ENCODE data around the gene GRIN2A. TPM values are rescaled to one million over a fixed set of nuclear protein-coding genes. Genes with fewer than 3 reads are reported as not detected.

GRIN2A gene
- total and polyA plus RNA-seq, 2 donors (not counting 3 experiments of a cell fraction or from before 2014, with no cell fraction given): not detected

DNA sequence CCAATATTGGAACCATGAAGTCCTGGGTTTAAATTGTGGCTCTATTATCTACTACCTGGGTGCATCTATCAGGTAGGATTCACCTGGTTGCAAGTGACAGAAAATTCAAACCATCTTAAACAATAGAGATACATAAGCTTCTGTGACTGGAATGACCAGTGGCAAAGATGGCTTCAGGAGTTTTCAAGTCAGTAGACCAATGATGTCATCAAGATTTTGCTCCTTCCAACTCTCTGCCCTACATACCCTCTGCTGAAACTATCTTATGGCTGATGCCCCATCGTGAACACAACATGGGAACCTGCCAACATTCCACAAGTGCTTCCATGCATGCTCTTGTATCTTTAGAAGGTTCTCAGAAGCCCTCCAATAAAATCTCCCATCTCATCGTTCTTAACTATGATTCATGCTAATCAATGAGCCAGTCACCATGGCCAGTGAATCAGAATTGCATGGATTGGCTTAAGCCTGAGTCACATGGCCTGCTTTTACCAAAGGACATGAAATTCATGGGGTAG lies 180.9 kb downstream of the GRIN2A start:
- no peak overlapping the region for H3K4me2 ChIP-seq (ENCODE audit: insufficient read depth, low read length)
- CTCF ChIA-PET: no interaction called here
- FAIRE-seq: no peak

More for the DNA sequence above, 180.9 kb downstream of the GRIN2A start:
- Histone ChIP-seq H3K9ac (replicated peaks; ENCODE audit: extremely low read depth, insufficient read depth, low read length) (no peak overlapping the region), H3K9me3 (replicated peaks; ENCODE audit: control insufficient read depth, insufficient read depth, low read length) (peaks cover 3% of the 10 kb centered on the region), H3K79me2 (ENCODE audit: control insufficient read depth, insufficient read depth, low read length) (no peaks in the 10 kb centered on the region), H3K4me3 (replicated peaks in 1 of 3; ENCODE audit: insufficient read depth in 1 of 3, low read depth in 1 of 3, low read length in 3 of 3) (no peak overlapping the region), H3K27ac (ENCODE audit: insufficient read depth, low read depth, low read length) (no peak overlapping the region), H4K20me1 (replicated peaks; ENCODE audit: control insufficient read depth, extremely low read depth, insufficient read depth, low read length) (no peaks in the 10 kb centered on the region), H2AFZ (ENCODE audit: low read depth, low read length) (no peak overlapping the region), H3K27me3 (ENCODE audit: control insufficient read depth in 2 of 2, insufficient read depth in 2 of 2, low read length in 2 of 2) (no peaks in the 10 kb centered on the region), H3K36me3 (ENCODE audit: control insufficient read depth in 2 of 2, extremely low read depth in 1 of 2, insufficient read depth in 2 of 2, low read length in 2 of 2) (no peaks in the 10 kb centered on the region), H3K4me1 (ENCODE audit: control insufficient read depth, extremely low read depth, insufficient read depth, low read length) (no peaks in the 10 kb centered on the region), H3K9me1 (replicated peaks; ENCODE audit: control insufficient read depth, extremely low read depth, insufficient read depth, low read length) (no peaks in the 10 kb centered on the region)
- intact Hi-C loops (cut with micrococcal nuclease) (no loop called here), dilution Hi-C loops (cut with MboI; ENCODE audit: extremely low pct_ligation_motif_present, low sequenced_read_pairs) (no loop called here)
- DNase-seq (ENCODE audit: low read depth, low spot score): no peak
- no TSS peak for BruUV-seq (replicated peaks)
- TF ChIP-seq EZH2 (IDR thresholded peaks at IDR 0.05; ENCODE audit: borderline replicate concordance, low read depth, low read length, severe bottlenecking) (no peak), POLR2A (IDR thresholded peaks at IDR 0.05; ENCODE audit: low read depth, low read length) (no peak), FOS (IDR thresholded peaks at IDR 0.05; ENCODE audit: borderline replicate concordance, insufficient read depth, low read length) (no peak), MYC (IDR thresholded peaks at IDR 0.05; ENCODE audit: low read depth, low read length) (no peak), POLR2AphosphoS5 (IDR thresholded peaks at IDR 0.05; ENCODE audit: insufficient read depth, low read depth, low read length) (no peak), GATA2 (IDR thresholded peaks at IDR 0.05; ENCODE audit: insufficient read depth, insufficient read length, low read depth, low read length) (no peak), JUN (IDR thresholded peaks at IDR 0.05; ENCODE audit: borderline replicate concordance, insufficient read depth, insufficient read length, low read depth) (no peak)
- TF ChIP-seq, protein P1, sequence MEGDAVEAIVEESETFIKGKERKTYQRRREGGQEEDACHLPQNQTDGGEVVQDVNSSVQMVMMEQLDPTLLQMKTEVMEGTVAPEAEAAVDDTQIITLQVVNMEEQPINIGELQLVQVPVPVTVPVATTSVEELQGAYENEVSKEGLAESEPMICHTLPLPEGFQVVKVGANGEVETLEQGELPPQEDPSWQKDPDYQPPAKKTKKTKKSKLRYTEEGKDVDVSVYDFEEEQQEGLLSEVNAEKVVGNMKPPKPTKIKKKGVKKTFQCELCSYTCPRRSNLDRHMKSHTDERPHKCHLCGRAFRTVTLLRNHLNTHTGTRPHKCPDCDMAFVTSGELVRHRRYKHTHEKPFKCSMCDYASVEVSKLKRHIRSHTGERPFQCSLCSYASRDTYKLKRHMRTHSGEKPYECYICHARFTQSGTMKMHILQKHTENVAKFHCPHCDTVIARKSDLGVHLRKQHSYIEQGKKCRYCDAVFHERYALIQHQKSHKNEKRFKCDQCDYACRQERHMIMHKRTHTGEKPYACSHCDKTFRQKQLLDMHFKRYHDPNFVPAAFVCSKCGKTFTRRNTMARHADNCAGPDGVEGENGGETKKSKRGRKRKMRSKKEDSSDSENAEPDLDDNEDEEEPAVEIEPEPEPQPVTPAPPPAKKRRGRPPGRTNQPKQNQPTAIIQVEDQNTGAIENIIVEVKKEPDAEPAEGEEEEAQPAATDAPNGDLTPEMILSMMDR (IDR thresholded peaks at IDR 0.05; ENCODE audit: extremely low read depth in 1 of 2, insufficient read depth in 1 of 2, low read depth in 1 of 2, low read length in 2 of 2): no peak
- TF ChIP-seq, protein P2, sequence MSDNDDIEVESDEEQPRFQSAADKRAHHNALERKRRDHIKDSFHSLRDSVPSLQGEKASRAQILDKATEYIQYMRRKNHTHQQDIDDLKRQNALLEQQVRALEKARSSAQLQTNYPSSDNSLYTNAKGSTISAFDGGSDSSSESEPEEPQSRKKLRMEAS (IDR thresholded peaks at IDR 0.05; ENCODE audit: insufficient read depth, insufficient read length): no peak
- POLR2A ChIA-PET: no interaction called here
